Airway epithelial cell (primary cell): Measurements from ENCODE around the gene CPXCR1. TPM values are rescaled to one million over a fixed set of nuclear protein-coding genes. Genes with fewer than 3 reads are reported as not detected.

Experiments used
- total RNA-seq: library from RNA; depleted of rRNA; stranded (reverse); fragments of >200 nt; gene quantifications from 2 replicates; pipeline ENCODE4 v1.2.3, GENCODE V29; 2015

CPXCR1 gene
- 0.09 TPM in 1 of 2 replicates, not detected in the other for total RNA-seq

GRCh38 chrX:88746925-88747324, at the start of gene CPXCR1:
Gene CPXCR1 (plus strand): TSS chrX:88747225. CDS start chrX:88753415, 6,190 bp downstream.

